Vagina (tissue), 2 donors: ENCODE measurements around the gene SRGAP2. TPM values are rescaled to one million over a fixed set of nuclear protein-coding genes. Genes with fewer than 3 reads are reported as not detected.
"Not testable (repeated sequence)": the region's sequence is repeated elsewhere in the genome, so short reads cannot be mapped to it uniquely, and the experiment has no call there.

Source experiments
- DNase-seq, 2 donors: peaks; one replicate each; pipeline ENCODE4 v3.0.0-alpha.2; 2017; ENCODE audit errors: extremely low spot score in 2 of 2
- H3K27ac ChIP-seq: fragments of 200-600 bp; sonication (generic); one replicate; pipeline ENCODE4 v1.5.1; 2019
- H3K27me3 ChIP-seq: fragments of 200-600 bp; sonication (generic); one replicate; pipeline ENCODE4 v1.5.1; 2019
- H3K36me3 ChIP-seq, 2 donors: fragments of 200-600 bp; sonication (generic); one replicate each; pipeline ENCODE4 v1.5.1; 2017 to 2019
- H3K4me1 ChIP-seq: fragments of 200-600 bp; sonication (generic); one replicate; pipeline ENCODE4 v1.5.1; 2019
- H3K4me3 ChIP-seq, 2 donors: fragments of 200-600 bp; sonication (generic); 1 replicate in 1 of 2; 2 replicates in 1 of 2; pipeline ENCODE4 v1.5.1; 2016 to 2019
- H3K9me3 ChIP-seq: fragments of 200-600 bp; sonication (generic); one replicate; pipeline ENCODE4 v1.5.1; 2019
- POLR2AphosphoS5 ChIP-seq, 2 donors: sonication (generic); formaldehyde crosslinking; IDR thresholded peaks; one replicate each; pipeline ENCODE4 v1.9.0; 2017; ENCODE audit warnings: antibody characterized with exemption in 2 of 2, mild to moderate bottlenecking in 2 of 2, low read depth in 1 of 2; ENCODE audit not compliant: insufficient read depth in 1 of 2
- intact Hi-C: fragments of 100-400 bp; cut with DNase I; formaldehyde crosslinking; loops from one replicate; pipeline ENCODE4 v1.15.1; 2023
- total RNA-seq: library from RNA; depleted of rRNA; stranded (reverse); fragments of >200 nt; gene quantifications from one replicate; pipeline ENCODE4 v1.2.3, GENCODE V29; 2016

The SRGAP2 gene
- total RNA-seq: 60.2 TPM

DNA sequence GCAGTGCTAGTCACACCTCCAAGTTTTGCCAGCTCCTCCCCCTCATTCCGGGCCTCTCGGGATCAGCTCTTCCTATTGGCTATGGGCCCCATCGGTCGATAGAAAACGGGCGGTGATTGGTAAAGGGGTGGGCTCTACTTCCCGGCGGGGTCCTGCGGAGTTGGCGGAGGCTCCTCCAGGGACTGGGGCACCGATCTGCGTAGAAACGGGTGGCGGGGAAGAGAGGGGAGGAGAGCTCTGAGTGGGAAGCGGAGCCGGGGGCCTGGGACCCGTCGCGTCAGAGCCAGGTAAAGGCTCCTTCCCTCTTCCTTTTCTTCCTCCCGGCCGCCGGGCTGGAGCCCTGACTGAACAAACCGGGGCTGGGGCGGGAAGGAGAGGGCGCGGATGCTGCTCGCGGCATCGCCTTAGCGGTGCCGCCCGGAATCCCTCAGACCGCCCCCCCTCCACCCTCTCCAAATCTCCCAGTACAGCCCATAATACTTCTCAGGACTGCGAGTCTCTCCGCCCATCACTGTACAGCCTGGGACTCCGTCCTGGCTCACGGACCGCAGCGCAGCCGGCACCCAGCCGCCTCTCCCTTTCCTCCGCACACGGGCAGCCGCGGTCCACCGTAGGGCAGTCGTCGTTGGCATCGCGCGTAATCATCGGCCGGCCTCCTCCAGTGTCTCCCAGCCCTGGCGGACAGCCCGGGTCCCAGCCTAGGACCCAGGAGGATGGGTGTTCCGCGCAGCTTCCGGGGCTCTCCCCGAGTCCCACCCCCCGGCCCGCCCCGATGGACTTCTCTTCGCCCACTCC is at the start of gene SRGAP2:
Gene SRGAP2 (plus strand): TSS at position 178 of the 795 bp plus-strand sequence. CDS start 2,430 bp downstream, outside the sequence.
- peak in 1 of 2 donors; percentile 80 for DNase-seq
- Histone ChIP-seq H3K27ac (peak within 1 kb of the TSS; percentile 75), H3K4me3 (peak within 1 kb of the TSS; percentile 43 to 49)
- H3K36me3 ChIP-seq, H3K4me1 ChIP-seq, H3K9me3 ChIP-seq, intact Hi-C loops, H3K27me3 ChIP-seq: not testable (repeated sequence)
- peak in 1 of 2 donors; percentile 48 for TF ChIP-seq POLR2AphosphoS5 (IDR thresholded peaks at IDR 0.05; ENCODE audit: insufficient read depth in 1 of 2, low read depth in 1 of 2)

DNA sequence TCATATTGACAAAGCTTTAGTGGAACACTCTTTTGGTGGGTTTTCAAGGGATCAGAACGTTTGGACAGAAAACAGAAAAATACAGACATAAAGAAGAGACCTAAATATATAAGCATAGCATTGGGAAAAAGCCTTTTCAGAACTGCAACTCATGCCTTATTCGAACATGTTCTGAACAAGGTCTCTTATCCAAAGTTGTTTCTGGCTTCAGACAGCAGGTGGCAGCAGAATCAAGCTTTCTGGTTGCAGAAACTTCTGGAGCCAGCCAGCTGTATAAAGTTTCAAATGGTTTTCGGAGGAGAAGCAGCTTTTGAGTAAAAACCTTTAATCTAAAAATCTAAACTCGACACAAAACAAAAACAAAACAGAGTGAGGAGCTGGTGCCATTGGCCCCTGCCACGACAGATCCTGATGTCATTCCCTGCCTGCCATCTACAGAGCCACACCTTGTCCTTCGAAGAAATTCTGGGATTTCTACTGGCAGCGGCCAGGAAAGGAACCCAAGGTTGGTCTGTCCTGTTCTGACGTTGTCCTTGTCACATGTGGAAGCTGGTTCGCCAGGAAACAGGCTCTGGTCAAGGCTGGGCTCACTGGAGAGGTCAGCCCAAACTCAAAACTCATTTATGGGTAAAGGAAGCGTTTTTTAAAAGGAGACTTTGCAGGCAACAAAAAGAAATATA is 35.9 kb upstream of the SRGAP2 start:
- H3K4me3 ChIP-seq, H3K27ac ChIP-seq, H3K9me3 ChIP-seq, H3K27me3 ChIP-seq, DNase-seq, H3K36me3 ChIP-seq, intact Hi-C loops, H3K4me1 ChIP-seq: not testable (repeated sequence)

DNA sequence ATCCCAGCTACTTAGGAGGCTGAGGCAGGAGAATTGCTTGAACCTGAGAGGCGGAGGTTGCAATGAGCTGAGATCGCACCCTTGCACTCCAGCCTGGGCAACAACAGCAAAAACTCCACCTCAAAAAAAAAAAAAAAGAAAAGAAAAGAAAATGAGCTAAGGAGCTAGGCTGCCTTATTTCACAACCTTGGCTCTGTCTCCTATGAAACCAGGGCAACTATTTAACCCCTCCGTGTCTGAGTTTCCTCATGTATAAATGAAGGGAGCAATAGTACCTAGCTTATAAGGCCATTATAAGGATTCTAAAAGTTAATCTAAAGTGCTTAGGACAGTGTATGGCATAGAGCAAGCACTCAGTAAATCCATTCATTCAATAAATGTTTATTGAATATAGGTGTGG is 33.5 kb upstream of the SRGAP2 start:
- H3K9me3 ChIP-seq, DNase-seq, H3K27ac ChIP-seq, H3K4me1 ChIP-seq, intact Hi-C loops, H3K27me3 ChIP-seq, H3K4me3 ChIP-seq, H3K36me3 ChIP-seq: not testable (repeated sequence)

DNA sequence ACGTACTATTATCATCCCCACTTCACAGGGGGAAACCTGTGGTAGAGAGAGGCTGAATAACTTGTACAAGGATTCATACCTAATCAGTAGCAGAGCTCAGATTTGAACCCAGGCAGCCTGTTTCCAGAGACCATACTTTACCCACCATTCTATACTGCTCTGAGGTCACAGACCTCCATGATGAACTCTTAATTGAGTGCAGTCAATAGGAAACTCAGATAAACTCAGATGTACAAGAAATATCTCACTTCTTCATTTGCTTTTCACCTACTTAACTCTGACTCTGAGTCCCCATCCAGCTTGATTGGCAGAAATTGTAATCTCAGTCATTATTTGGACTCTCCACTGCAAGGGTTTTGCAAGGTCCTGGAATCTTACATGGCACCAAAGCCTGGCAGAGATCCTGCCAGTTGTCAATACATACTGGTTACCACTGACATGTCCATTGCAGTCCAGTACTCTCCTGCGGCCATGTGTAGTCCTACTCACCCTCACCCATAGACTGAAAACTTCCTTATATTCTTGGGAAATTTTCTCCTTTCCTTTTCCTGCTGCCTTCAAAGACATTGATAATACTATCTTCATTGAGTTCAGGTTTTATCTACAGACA is 30.1 kb upstream of the SRGAP2 start:
- H3K27ac ChIP-seq, intact Hi-C loops, H3K27me3 ChIP-seq, H3K4me1 ChIP-seq, H3K36me3 ChIP-seq, H3K9me3 ChIP-seq, DNase-seq, H3K4me3 ChIP-seq: not testable (repeated sequence)

DNA sequence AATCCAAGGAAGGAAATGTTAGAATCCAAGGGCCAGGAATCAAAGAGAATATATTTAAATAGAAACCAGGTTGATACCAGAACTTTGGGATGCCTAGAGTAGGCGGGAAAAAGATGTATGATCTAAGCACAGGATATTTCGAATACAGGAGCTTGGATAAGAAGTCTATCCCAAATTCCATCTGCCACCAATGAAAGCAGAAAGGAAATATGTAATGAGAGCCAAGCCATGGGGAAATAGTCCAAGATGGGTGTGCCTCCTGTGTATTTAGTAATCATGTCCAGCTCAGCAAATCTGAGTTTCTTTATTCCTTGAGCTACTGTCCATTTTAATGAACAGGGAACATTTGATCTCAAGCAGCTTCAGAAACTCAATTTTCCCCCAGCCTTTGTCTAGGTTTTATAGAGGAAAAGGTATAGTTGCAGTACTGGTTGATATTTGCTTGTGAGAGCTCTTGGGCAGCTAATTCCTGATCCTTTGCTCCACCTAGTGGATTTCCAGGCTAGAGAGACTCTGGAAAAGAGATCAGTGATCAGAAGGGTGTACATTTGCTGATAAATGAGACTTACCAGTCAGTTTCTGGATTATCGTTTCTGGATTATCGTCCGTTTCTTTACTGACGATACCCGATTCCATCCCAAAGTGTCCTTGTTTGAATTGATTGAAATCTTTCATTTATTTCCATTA is 29.0 kb upstream of the SRGAP2 start:
- H3K9me3 ChIP-seq, H3K27ac ChIP-seq, DNase-seq, H3K4me3 ChIP-seq, H3K36me3 ChIP-seq, intact Hi-C loops, H3K4me1 ChIP-seq, H3K27me3 ChIP-seq: not testable (repeated sequence)

DNA sequence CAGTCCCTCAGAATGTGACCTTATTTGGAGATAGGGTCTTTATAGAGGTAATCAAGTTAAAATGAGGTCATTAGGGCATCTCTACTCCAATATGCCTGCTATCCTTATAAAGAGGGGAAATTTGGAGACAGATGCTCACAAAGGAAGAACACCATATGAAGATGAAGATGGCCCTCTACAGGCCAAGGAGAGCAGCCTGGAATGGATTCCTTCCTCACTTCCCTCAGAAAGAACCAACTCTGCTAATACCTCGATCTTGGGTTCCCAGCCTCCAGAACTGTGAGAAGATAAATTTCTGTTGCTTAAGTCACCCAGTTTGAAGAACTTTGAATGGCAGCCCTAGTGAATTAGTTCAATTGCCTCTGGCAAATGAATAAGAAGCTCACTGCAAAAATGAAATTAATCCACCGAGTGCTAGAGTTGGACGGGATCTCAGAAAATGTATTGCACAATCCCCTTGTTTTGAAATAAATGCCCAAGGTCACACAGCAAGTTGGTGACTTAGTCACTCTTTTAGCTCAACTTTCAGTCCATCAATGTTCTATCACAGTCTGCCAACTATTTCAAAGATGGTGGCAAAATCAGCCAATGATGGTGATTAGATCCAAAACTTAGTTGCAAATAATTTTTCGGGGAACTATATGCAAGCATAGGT is 27.8 kb upstream of the SRGAP2 start:
- intact Hi-C loops: not testable (repeated sequence)

DNA sequence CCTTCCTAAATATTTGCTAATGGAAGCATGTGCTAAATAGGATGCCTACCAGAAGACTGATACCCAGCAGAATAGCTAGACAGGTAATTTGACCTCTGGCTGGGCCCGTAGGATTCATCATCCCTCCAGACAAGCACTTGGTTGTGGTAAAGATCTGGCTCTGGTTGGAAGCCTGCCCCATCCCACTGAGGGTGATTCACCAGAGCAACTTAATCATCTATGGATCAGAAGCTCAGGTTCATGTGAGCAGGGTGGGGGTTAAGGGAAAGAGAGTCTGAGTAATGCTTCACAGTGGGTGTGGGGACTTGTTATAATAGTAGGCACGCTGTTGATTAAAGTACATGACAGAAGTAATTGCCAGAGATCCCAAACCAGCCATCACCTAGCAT is 27.2 kb upstream of the SRGAP2 start:
- H3K27ac ChIP-seq, intact Hi-C loops, H3K9me3 ChIP-seq, H3K4me1 ChIP-seq, DNase-seq, H3K4me3 ChIP-seq, H3K27me3 ChIP-seq, H3K36me3 ChIP-seq: not testable (repeated sequence)

More for the DNA sequence above, 27.8 kb upstream of the SRGAP2 start:
- H3K9me3 ChIP-seq, H3K36me3 ChIP-seq, H3K27me3 ChIP-seq, H3K4me1 ChIP-seq, H3K4me3 ChIP-seq, H3K27ac ChIP-seq, DNase-seq: not testable (repeated sequence)

DNA sequence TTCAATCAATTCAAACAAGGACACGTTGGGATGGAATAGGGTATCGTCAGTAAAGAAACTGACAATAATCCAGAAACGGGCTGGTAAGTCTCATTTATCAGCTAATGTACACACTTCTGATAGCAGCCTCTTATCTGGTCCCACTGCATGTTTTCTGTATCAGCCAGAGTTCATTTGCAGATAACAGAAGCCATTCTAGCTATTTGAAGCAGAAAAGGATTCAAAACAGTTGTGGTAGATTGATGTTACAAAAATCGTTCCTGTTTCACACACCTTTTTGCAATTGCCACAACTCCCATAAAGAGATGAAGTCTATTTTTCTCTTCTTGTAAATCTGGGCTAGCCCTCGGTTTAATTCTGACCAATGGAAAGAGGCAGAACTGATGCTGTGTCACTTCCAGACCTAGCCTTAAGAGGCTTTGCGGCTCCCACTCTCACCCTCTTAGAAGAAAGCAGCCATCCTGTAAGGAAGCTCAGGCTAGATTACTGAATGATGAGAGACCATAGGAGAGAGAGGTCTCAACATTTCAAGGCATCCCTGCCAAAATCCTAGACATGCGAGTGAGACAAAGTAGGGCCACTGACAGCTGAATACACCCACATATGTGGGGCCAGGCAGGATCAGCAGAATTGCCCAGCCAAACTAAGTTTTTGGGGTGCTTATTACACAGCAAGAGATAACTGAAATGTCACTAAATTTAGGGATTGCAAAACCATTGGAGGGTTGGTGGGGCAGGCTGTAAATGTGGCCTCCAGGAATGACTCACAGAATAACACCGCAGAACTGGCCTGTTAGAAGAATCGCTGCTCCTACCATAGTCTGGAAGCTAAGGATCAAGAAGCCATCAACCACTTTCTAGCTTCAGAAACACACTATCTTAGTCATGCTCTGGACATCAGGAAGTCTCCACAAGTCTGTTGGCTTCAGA is 25.0 kb upstream of the SRGAP2 start:
- H3K27ac ChIP-seq, H3K36me3 ChIP-seq, H3K4me1 ChIP-seq, intact Hi-C loops, DNase-seq, H3K4me3 ChIP-seq, H3K9me3 ChIP-seq, H3K27me3 ChIP-seq: not testable (repeated sequence)

DNA sequence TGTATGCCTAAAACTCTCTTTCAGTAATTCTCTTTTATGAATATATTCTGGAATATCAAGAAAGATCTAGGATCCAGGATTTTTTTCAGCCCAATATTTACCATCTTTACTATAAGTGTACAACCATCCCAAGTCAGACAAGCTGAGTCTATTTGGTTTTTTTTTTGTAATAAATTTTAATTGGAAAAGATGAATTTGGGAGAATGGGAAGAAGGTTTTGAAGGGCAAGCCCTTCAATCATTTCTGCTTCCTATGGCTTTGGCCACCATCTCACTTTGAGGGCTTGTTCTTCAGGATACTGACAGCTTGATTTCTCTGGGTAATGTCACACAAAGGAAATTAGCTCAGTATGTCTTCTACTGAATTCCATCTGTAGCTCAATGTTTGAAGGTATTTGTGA is 23.7 kb upstream of the SRGAP2 start:
- H3K27me3 ChIP-seq, intact Hi-C loops, H3K27ac ChIP-seq, H3K4me3 ChIP-seq, H3K36me3 ChIP-seq, H3K4me1 ChIP-seq, DNase-seq, H3K9me3 ChIP-seq: not testable (repeated sequence)

DNA sequence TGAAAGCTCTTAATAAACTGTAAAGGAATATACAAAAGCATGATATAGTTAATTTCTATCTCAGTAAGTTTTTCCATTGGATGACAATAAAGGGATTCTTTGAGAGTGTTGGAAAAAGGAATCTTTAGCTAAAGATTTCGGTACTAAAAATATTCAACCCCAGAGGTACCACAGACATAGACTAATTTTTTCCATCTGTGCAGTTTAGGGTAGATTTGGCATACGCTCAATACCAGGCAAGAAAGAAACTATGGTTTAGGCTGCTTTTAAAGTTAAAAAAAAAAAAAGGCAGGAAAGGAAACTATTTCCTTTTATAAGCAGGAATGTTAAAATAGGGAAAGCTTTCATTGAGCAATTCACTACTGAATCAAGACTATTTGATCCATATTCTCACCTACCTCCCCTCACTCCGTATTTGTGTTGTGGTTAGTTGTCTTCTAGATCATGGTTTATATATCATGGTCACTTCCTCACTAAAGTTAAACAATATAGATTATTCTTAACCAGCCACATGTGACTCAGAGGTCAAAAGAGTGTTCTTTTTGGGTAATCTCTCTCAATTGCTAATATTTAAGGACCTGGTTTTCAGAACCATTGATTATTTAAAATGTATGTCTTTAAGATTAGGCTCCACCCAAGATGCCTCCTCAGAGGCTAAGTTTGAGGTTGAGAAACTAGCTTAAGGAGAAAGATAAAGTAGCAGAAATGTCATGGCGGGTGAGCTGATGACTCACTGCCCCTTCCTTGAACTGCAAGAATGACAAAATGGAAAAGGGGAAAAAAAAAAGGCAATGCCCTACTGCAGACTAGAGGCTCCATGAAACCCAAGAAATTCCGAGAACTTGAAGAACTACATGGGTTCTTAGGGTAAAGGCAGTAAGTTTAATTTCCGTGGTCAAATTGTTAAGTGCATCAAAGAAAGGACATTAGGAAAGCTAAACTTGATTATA is 20.7 kb upstream of the SRGAP2 start:
- H3K27me3 ChIP-seq, H3K4me1 ChIP-seq, H3K9me3 ChIP-seq, H3K27ac ChIP-seq, DNase-seq, H3K4me3 ChIP-seq, intact Hi-C loops, H3K36me3 ChIP-seq: not testable (repeated sequence)

DNA sequence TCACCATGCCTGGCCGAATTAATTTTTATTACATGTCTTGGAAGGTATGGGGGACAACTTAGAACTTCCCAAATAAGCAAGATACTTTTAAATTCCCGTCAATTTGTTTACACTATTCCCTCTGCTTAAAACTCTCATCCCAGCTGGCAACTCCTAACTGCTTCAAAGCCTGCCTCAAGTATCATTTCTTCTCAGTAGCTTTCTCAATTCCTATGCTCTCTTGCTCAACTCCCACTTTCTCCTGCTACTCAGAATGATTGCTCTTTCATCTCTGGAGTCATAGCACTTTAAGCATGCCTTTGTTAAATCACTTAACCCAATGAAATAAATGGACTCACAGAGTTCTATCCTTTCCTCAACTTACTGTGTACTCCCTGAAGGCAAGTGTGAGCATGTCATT is 19.6 kb upstream of the SRGAP2 start:
- H3K27me3 ChIP-seq, H3K27ac ChIP-seq, H3K4me3 ChIP-seq, H3K9me3 ChIP-seq, H3K36me3 ChIP-seq, intact Hi-C loops, H3K4me1 ChIP-seq, DNase-seq: not testable (repeated sequence)
